Endodermal cell (in vitro differentiated cells): ENCODE results near the gene ADAMTS12. TPM values are rescaled to one million over a fixed set of nuclear protein-coding genes. Genes with fewer than 3 reads are reported as not detected.

ENCODE experiments used
- DNase-seq: peaks from one replicate; pipeline ENCODE4 v3.0.0-alpha.2; 2017
- H3K27ac ChIP-seq: 2 replicates; pipeline ENCODE4 v1.5.1; 2013; ENCODE audit warnings: mild to moderate bottlenecking, low read depth, low read length, moderate library complexity
- H3K27me3 ChIP-seq: 2 replicates; pipeline ENCODE4 v1.6.1; 2013; ENCODE audit warnings: mild to moderate bottlenecking, low read length, moderate library complexity; ENCODE audit not compliant: insufficient read depth, control insufficient read depth, poor library complexity, severe bottlenecking
- H3K36me3 ChIP-seq: 2 replicates; pipeline ENCODE4 v1.7.0; 2013; ENCODE audit warnings: mild to moderate bottlenecking, low read length, moderate library complexity; ENCODE audit not compliant: control insufficient read depth, insufficient read depth
- H3K4me1 ChIP-seq: one replicate; pipeline ENCODE4 v1.7.0; 2013; ENCODE audit warnings: low read length; ENCODE audit not compliant: control insufficient read depth, insufficient read depth
- H3K4me3 ChIP-seq: 2 replicates; pipeline ENCODE4 v1.5.1; 2013; ENCODE audit warnings: mild to moderate bottlenecking, low read length, moderate library complexity
- H3K9ac ChIP-seq: 2 replicates; pipeline ENCODE4 v1.6.1; 2013; ENCODE audit warnings: mild to moderate bottlenecking, low read length, moderate library complexity; ENCODE audit not compliant: poor library complexity, severe bottlenecking; ENCODE audit errors: extremely low read depth
- H3K9me3 ChIP-seq: 2 replicates; pipeline ENCODE4 v1.6.1; 2013; ENCODE audit warnings: mild to moderate bottlenecking, low read length, moderate library complexity; ENCODE audit not compliant: control insufficient read depth
- H3K27ac Mint-ChIP-seq: 2 replicates; pipeline ENCODE4 v1.8.0; 2020; ENCODE audit warnings: mixed read lengths
- H3K27me3 Mint-ChIP-seq: 2 replicates; pipeline ENCODE4 v1.8.0; 2021; ENCODE audit warnings: mild to moderate bottlenecking, mixed read lengths; ENCODE audit not compliant: insufficient read depth
- H3K36me3 Mint-ChIP-seq: 2 replicates; pipeline ENCODE4 v1.8.0; 2020; ENCODE audit warnings: low read depth, mixed read lengths
- H3K4me1 Mint-ChIP-seq: 2 replicates; pipeline ENCODE4 v1.8.0; 2020; ENCODE audit warnings: mixed read lengths
- H3K4me3 Mint-ChIP-seq: 2 replicates; pipeline ENCODE4 v1.8.0; 2020; ENCODE audit warnings: mild to moderate bottlenecking, moderate library complexity, mixed read lengths
- H3K9me3 Mint-ChIP-seq: 2 replicates; pipeline ENCODE4 v1.8.0; 2020; ENCODE audit warnings: mild to moderate bottlenecking, mixed read lengths
- WGBS, 2 experiments: methylation state at CpG; one replicate each; pipeline versions ENCODE4 v1.1.5 to v1.1.7; 2013; ENCODE audit warnings: missing lambda C conversion rate in 2 of 2, mixed read lengths in 1 of 2; ENCODE audit not compliant: insufficient coverage in 1 of 2, insufficient read length in 1 of 2; 5-methylcytosine and 5-hydroxymethylcytosine counted together
- total RNA-seq, 2 donors: library from RNA; stranded (reverse); fragmentation: NEBNext Ultra II Directional in 1 of 2; extraction: Animal tissue kit (Norgen Biotek cat#: 25700) in 1 of 2; gene quantifications; 2 replicates in 1 of 2; 3 replicates in 1 of 2; pipeline ENCODE4 v1.2.1, GENCODE V29; 2021
- TF ChIP-seq, protein P1 (sequence below): fragments of 200-600 bp; sonication (generic); conservative IDR thresholded peaks from 2 replicates; pipeline ENCODE4 v1.5.0; 2021; ENCODE audit warnings: antibody characterized with exemption, mild to moderate bottlenecking

The ADAMTS12 gene
- total RNA-seq, 2 donors from 2014 or later = 80.2 to 123 TPM

GRCh38 chr5:33834334-33834733, 57.5 kb downstream of the ADAMTS12 start:
- H3K4me1 Mint-ChIP-seq = peaks cover under 1% of the 10 kb centered on the region
- H3K9me3 Mint-ChIP-seq = no peaks in the 10 kb centered on the region
- WGBS, 2 experiments = 90 to 100% methylated on average over 1 to 2 of the region's 2 CpGs
- Histone ChIP-seq H3K4me1 (no peaks in the 10 kb centered on the region), H3K27ac (no peak overlapping the region), H3K9ac (no peak overlapping the region), H3K36me3 (no peaks in the 10 kb centered on the region), H3K9me3 (no peaks in the 10 kb centered on the region), H3K4me3 (no peak overlapping the region), H3K27me3 (no peaks in the 10 kb centered on the region)
- H3K4me3 Mint-ChIP-seq = no peak overlapping the region
- H3K27ac Mint-ChIP-seq = no peak overlapping the region
- peaks cover 10% of the 10 kb centered on the region for H3K36me3 Mint-ChIP-seq
- DNase-seq = no peak
- TF ChIP-seq, protein P1, sequence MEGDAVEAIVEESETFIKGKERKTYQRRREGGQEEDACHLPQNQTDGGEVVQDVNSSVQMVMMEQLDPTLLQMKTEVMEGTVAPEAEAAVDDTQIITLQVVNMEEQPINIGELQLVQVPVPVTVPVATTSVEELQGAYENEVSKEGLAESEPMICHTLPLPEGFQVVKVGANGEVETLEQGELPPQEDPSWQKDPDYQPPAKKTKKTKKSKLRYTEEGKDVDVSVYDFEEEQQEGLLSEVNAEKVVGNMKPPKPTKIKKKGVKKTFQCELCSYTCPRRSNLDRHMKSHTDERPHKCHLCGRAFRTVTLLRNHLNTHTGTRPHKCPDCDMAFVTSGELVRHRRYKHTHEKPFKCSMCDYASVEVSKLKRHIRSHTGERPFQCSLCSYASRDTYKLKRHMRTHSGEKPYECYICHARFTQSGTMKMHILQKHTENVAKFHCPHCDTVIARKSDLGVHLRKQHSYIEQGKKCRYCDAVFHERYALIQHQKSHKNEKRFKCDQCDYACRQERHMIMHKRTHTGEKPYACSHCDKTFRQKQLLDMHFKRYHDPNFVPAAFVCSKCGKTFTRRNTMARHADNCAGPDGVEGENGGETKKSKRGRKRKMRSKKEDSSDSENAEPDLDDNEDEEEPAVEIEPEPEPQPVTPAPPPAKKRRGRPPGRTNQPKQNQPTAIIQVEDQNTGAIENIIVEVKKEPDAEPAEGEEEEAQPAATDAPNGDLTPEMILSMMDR = no peak
- H3K27me3 Mint-ChIP-seq = no peaks in the 10 kb centered on the region

DNA sequence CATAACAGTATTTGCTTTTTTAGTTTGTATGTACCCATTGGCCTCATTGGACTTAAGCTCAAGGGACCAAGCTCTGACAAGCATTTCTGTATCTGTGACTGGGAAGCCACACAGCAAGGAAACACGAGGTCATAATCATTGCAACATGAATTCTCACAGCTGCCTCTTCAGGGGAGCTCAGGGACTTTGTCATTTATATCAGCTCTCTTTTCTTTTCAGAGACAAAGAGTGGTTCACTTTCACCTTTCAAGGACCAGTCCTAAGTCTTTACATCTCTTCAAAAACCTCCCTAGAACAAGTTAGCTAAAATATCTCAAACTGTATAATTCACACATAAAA, 58.6 kb downstream of the ADAMTS12 start:
- no peaks in the 10 kb centered on the region for H3K27me3 ChIP-seq
- no peak overlapping the region for H3K9ac ChIP-seq
- 13 to 34% methylated on average over 1 of the region's 1 CpG for WGBS, 2 experiments
- H3K4me1 Mint-ChIP-seq = no peaks in the 10 kb centered on the region
- TF ChIP-seq, protein P1 = no peak
- no peak for DNase-seq
- H3K4me3 Mint-ChIP-seq = no peak overlapping the region
- H3K9me3 Mint-ChIP-seq = no peaks in the 10 kb centered on the region
- H3K4me1 ChIP-seq = no peaks in the 10 kb centered on the region
- H3K9me3 ChIP-seq = no peaks in the 10 kb centered on the region
- H3K36me3 Mint-ChIP-seq = peaks cover 6% of the 10 kb centered on the region
- H3K27me3 Mint-ChIP-seq = no peaks in the 10 kb centered on the region
- H3K27ac ChIP-seq = no peak overlapping the region
- no peak overlapping the region for H3K27ac Mint-ChIP-seq
- H3K36me3 ChIP-seq = no peaks in the 10 kb centered on the region
- H3K4me3 ChIP-seq = no peak overlapping the region

DNA sequence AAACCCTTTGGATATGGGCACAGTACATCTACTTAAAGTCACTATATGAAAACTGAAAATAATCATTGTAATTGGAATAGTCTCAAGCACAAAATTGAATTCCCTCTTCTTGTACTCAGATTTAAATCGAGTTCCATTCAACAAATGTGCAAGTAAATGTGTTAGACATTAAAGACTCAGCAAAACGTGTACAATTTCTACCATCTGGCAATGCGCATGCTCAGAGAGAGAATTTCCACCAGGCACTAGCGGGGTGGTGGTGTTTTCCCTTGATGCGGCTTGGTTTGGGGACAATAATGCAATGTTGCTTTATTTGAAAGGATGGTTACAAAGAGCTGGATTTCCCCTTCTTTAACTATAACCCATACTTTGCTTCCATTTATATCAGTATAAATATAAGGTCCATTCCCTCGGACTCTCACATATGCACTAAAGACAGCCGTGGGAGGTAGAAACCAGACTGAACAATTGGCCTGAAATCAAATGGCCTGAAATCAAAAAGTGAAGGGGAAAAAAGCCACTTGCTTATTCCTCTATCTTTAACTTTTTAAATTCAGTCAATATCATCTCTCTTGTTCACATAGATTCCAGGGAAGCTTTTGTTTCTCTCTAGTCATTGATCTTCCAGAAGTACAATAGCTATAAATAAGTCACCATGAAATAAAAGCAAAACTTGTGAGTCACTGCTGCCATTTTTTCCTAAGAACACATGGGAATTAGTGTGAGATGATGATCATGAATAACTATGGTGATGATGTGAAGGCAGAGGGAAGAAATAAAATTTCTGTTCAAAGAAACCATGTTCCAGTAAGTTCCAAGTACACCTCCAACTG, 59.2 kb downstream of the ADAMTS12 start:
- Histone ChIP-seq H3K4me3 (no peak overlapping the region), H3K27me3 (no peaks in the 10 kb centered on the region), H3K36me3 (no peaks in the 10 kb centered on the region), H3K9ac (no peak overlapping the region), H3K9me3 (no peaks in the 10 kb centered on the region), H3K4me1 (no peaks in the 10 kb centered on the region), H3K27ac (no peak overlapping the region)
- Mint-ChIP-seq H3K36me3 (peaks cover 6% of the 10 kb centered on the region), H3K4me1 (no peaks in the 10 kb centered on the region), H3K4me3 (no peak overlapping the region), H3K9me3 (no peaks in the 10 kb centered on the region), H3K27ac (no peak overlapping the region), H3K27me3 (no peaks in the 10 kb centered on the region)
- 87 to 100% methylated on average over 2 to 7 of the region's 7 CpGs for WGBS, 2 experiments
- no peak for DNase-seq
- TF ChIP-seq, protein P1 = no peak
